ENCODE results near the gene TSPAN19.

The TSPAN19 gene

GRCh38 chr12:85004204-85004603, 31.9 kb downstream of the TSPAN19 start:
- Histone ChIP-seq H3K27ac (no peak overlapping the region), H3K4me3 (no peak overlapping the region)

- no peak overlapping the region for H3K27ac ChIP-seq
Observed at GRCh38 chr12:85002778-85003296, 33.2 kb downstream of the TSPAN19 start.

GRCh38 chr12:85000729-85001128, 35.3 kb downstream of the TSPAN19 start:
- Histone ChIP-seq H3K4me3 (no peak overlapping the region), H3K27ac (no peak overlapping the region)

More at GRCh38 chr12:85002778-85003296, 33.2 kb downstream of the TSPAN19 start:
- no peak overlapping the region for H3K4me3 ChIP-seq

- Histone ChIP-seq H3K4me3 (no peak overlapping the region), H3K27ac (no peak overlapping the region)
Observed at GRCh38 chr12:84998341-84998740, 37.7 kb downstream of the TSPAN19 start.

- Histone ChIP-seq H3K4me3 (no peak overlapping the region), H3K27ac (no peak overlapping the region)
Observed at GRCh38 chr12:84996759-84997158, 39.3 kb downstream of the TSPAN19 start.

GRCh38 chr12:84995641-84996040, 40.4 kb downstream of the TSPAN19 start:
- no peak overlapping the region for H3K4me3 ChIP-seq

GRCh38 chr12:84994426-84994825, 41.7 kb downstream of the TSPAN19 start:
- H3K4me3 ChIP-seq = no peak overlapping the region
- H3K27ac ChIP-seq = no peak overlapping the region

More at GRCh38 chr12:84995641-84996040, 40.4 kb downstream of the TSPAN19 start:
- no peak overlapping the region for H3K27ac ChIP-seq

GRCh38 chr12:84986586-84986985, 49.5 kb downstream of the TSPAN19 start:
- no peak overlapping the region for H3K4me3 ChIP-seq

GRCh38 chr12:84986117-84986516, 50.0 kb downstream of the TSPAN19 start:
- H3K4me3 ChIP-seq = no peak overlapping the region
- no peak overlapping the region for H3K27ac ChIP-seq

More at GRCh38 chr12:84986586-84986985, 49.5 kb downstream of the TSPAN19 start:
- H3K27ac ChIP-seq = no peak overlapping the region

GRCh38 chr12:84983289-84983688, 52.8 kb downstream of the TSPAN19 start:
- Histone ChIP-seq H3K4me3 (no peak overlapping the region), H3K27ac (no peak overlapping the region)

GRCh38 chr12:84982888-84983287, 53.2 kb downstream of the TSPAN19 start:
- no peak overlapping the region for H3K27ac ChIP-seq
- H3K4me3 ChIP-seq = no peak overlapping the region

GRCh38 chr12:84978921-84979320, 57.2 kb downstream of the TSPAN19 start:
- Histone ChIP-seq H3K27ac (no peak overlapping the region), H3K4me3 (no peak overlapping the region)

GRCh38 chr12:84976133-84976532, 59.9 kb downstream of the TSPAN19 start:
- Histone ChIP-seq H3K4me3 (no peak overlapping the region), H3K27ac (no peak overlapping the region)

GRCh38 chr12:84974155-84974815, 61.8 kb downstream of the TSPAN19 start:
- H3K4me3 ChIP-seq = no peak overlapping the region

GRCh38 chr12:84973026-84973425, 63.1 kb downstream of the TSPAN19 start:
- H3K27ac ChIP-seq = no peak overlapping the region
- H3K4me3 ChIP-seq = no peak overlapping the region

More at GRCh38 chr12:84974155-84974815, 61.8 kb downstream of the TSPAN19 start:
- no peak overlapping the region for H3K27ac ChIP-seq

GRCh38 chr12:84969226-84969625, 66.9 kb downstream of the TSPAN19 start:
- H3K27ac ChIP-seq = no peak overlapping the region
- no peak overlapping the region for H3K4me3 ChIP-seq

Measured in skin epidermis (tissue), 12 donors.